Astrocyte of the hippocampus (primary cell): Measurements from ENCODE around the gene PDC.
A peak's percentile ranks its signal among the peaks of the same experiment; 100 is the strongest.

Experiments
- DNase-seq: peaks from one replicate; pipeline ENCODE4 v3.0.0; 2011; ENCODE audit warnings: low read depth, low spot score

The PDC gene

GRCh38 chr1:186461014-186461413 is at the start of gene PDC:
Gene PDC, minus strand, starts transcription at chr1:186461114. Its CDS starts 11,655 bp downstream, at chr1:186449459.
- no peak for DNase-seq

GRCh38 chr1:186503190-186503589 is 42.3 kb upstream of the PDC start:
- DNase-seq, result peak; percentile 39

GRCh38 chr1:186502087-186502486 is 41.2 kb upstream of the PDC start:
- DNase-seq, result no peak

GRCh38 chr1:186500804-186501203 is 39.9 kb upstream of the PDC start:
- DNase-seq, result no peak

GRCh38 chr1:186499571-186499970 is 38.7 kb upstream of the PDC start:
- no peak for DNase-seq

- DNase-seq, result peak; percentile 36
These were observed 37.9 kb upstream of the PDC start for GRCh38 chr1:186498695-186499389.

- DNase-seq, result no peak
These were observed 37.2 kb upstream of the PDC start for GRCh38 chr1:186498071-186498470.

GRCh38 chr1:186497651-186498050 is 36.7 kb upstream of the PDC start:
- no peak for DNase-seq

GRCh38 chr1:186496171-186496851 is 35.4 kb upstream of the PDC start:
- no peak for DNase-seq

GRCh38 chr1:186494832-186495271 is 33.9 kb upstream of the PDC start:
- DNase-seq, result peak; percentile 14

- peak; percentile 12 for DNase-seq
These were observed 31.8 kb upstream of the PDC start for GRCh38 chr1:186492531-186493291.

GRCh38 chr1:186491336-186491735 is 30.4 kb upstream of the PDC start:
- no peak for DNase-seq

GRCh38 chr1:186487163-186487562 is 26.2 kb upstream of the PDC start:
- DNase-seq, result no peak

- DNase-seq, result no peak
These were observed 25.1 kb upstream of the PDC start for GRCh38 chr1:186486061-186486460.

- DNase-seq, result no peak
These were observed 22.6 kb upstream of the PDC start for GRCh38 chr1:186483561-186483960.

- DNase-seq, result peak; percentile 75
These were observed 21.8 kb upstream of the PDC start for GRCh38 chr1:186482661-186483255.

GRCh38 chr1:186481303-186481888 is 20.5 kb upstream of the PDC start:
- DNase-seq, result no peak

GRCh38 chr1:186479162-186479561 is 18.2 kb upstream of the PDC start:
- no peak for DNase-seq

- DNase-seq, result no peak
These were observed 15.5 kb upstream of the PDC start for GRCh38 chr1:186476264-186477040.

- peak; percentile 8 for DNase-seq
These were observed 13.3 kb upstream of the PDC start for GRCh38 chr1:186474208-186474607.

GRCh38 chr1:186473047-186473446 is 12.1 kb upstream of the PDC start:
- no peak for DNase-seq
